Aorta (tissue), 5 donors: ENCODE results near the gene PM20D1. TPM values are rescaled to one million over a fixed set of nuclear protein-coding genes. Genes with fewer than 3 reads are reported as not detected.
"Not testable (repeated sequence)": the region's sequence is repeated elsewhere in the genome, so short reads cannot be mapped to it uniquely, and the experiment has no call there.

Source experiments
- ATAC-seq: fragments of 200-7000 bp; cut with Tn5 transposase; one replicate; pipeline ENCODE4 v1.9.1; 2022; ENCODE audit warnings: moderate library complexity; ENCODE audit not compliant: low FRiP score
- DNase-seq, 2 donors: peaks; one replicate each; pipeline ENCODE4 v3.0.0-alpha.2; 2020
- H3K27ac ChIP-seq, 2 donors: one replicate each; pipeline ENCODE4 v1.5.1; 2013; ENCODE audit warnings: low read length in 2 of 2, mild to moderate bottlenecking in 2 of 2, moderate library complexity in 2 of 2, control low read depth in 1 of 2, inconsistent platforms in 1 of 2, low read depth in 1 of 2
- H3K27me3 ChIP-seq, 2 donors: one replicate each; pipeline ENCODE4 v1.6.1; 2013; ENCODE audit warnings: control low read depth in 1 of 2, low read length in 1 of 2, mild to moderate bottlenecking in 1 of 2, moderate library complexity in 1 of 2; ENCODE audit not compliant: insufficient read depth in 2 of 2, control insufficient read depth in 1 of 2
- H3K36me3 ChIP-seq, 2 donors: one replicate each; pipeline ENCODE4 v1.6.1; 2013; ENCODE audit warnings: control low read depth in 1 of 2, low read length in 1 of 2, mild to moderate bottlenecking in 1 of 2; ENCODE audit not compliant: insufficient read depth in 2 of 2, control insufficient read depth in 1 of 2
- H3K4me1 ChIP-seq, 2 donors: one replicate each; pipeline ENCODE4 v1.6.1; 2013; ENCODE audit warnings: low read length in 2 of 2, control low read depth in 1 of 2, mild to moderate bottlenecking in 1 of 2, moderate library complexity in 1 of 2; ENCODE audit not compliant: insufficient read depth in 2 of 2, control insufficient read depth in 1 of 2
- H3K4me3 ChIP-seq, 2 donors: one replicate each; pipeline ENCODE4 v1.5.1; 2013; ENCODE audit warnings: low read length in 2 of 2, control low read depth in 1 of 2, mild to moderate bottlenecking in 1 of 2
- H3K9me3 ChIP-seq: one replicate; pipeline ENCODE4 v1.6.1; 2013; ENCODE audit warnings: mild to moderate bottlenecking, low read length; ENCODE audit not compliant: control insufficient read depth
- WGBS, 2 donors: extraction: QIAGEN DNeasy Blood & Tissue Kit; methylation state at CpG; one replicate each; pipeline ENCODE4 v1.1.7; 2013; 5-methylcytosine and 5-hydroxymethylcytosine counted together
- intact Hi-C, 2 donors: fragments of 100-400 bp; cut with DNase I; formaldehyde crosslinking; loops; one replicate each; pipeline versions ENCODE4 v1.14.2 to v1.15.0; 2022
- polyA plus RNA-seq, 2 donors: library from polyadenylated mRNA; stranded (reverse); fragments of 200-250 nt; gene quantifications; one replicate each; pipeline ENCODE4 v1.2.3, GENCODE V29; 2013
- total RNA-seq, 2 donors: library from RNA; stranded (reverse); fragmentation: NEBNext Ultra II Directional; extraction: Animal tissue kit (Norgen Biotek cat#: 25700); gene quantifications; one replicate each; pipeline ENCODE4 v1.2.1, GENCODE V29; 2021
- donor health status: healthy with polysubstance abuse.
- donor health status: Bipolar disorder and iron deficiency.
- donor health status: DM: no; HTN: no; CAD: no.
- donor health status: DM: no; HTN: no; CAD: no.
- donor health status: DM: yes; HTN: yes; CAD: no.

PM20D1 gene
- total and polyA plus RNA-seq, 4 donors: 0.19 to 1.1 (median 0.63) TPM; not detected in 1

- DNase-seq (no peak), ATAC-seq (no peak)
- intact Hi-C loops: no loop called here
- Histone ChIP-seq H3K4me1 (no peaks in the 10 kb centered on the region), H3K27me3 (no peaks in the 10 kb centered on the region), H3K36me3 (no peaks in the 10 kb centered on the region), H3K4me3 (no peak overlapping the region), H3K27ac (no peak overlapping the region), H3K9me3 (peaks cover 5% of the 10 kb centered on the region)
These were observed 31.0 kb upstream of the PM20D1 start for GRCh38 chr1:205880923-205881322.

- no peaks in the 10 kb centered on the region for H3K36me3 ChIP-seq
- H3K9me3 ChIP-seq: peaks cover 5% of the 10 kb centered on the region
- H3K4me3 ChIP-seq: no peak overlapping the region
- no peaks in the 10 kb centered on the region for H3K4me1 ChIP-seq
- H3K27ac ChIP-seq: no peak overlapping the region
- H3K27me3 ChIP-seq: no peaks in the 10 kb centered on the region
- intact Hi-C loops: no loop called here
- 97 to 100% methylated on average over 1 of the region's 1 CpG for WGBS, 2 donors
- DNase-seq (no peak), ATAC-seq (no peak)
These were observed 30.0 kb upstream of the PM20D1 start for GRCh38 chr1:205879974-205880373.

GRCh38 chr1:205878026-205878425, 28.1 kb upstream of the PM20D1 start:
- intact Hi-C loops: no loop called here
- Histone ChIP-seq H3K36me3 (no peaks in the 10 kb centered on the region), H3K27ac (no peak overlapping the region), H3K4me1 (no peaks in the 10 kb centered on the region), H3K4me3 (no peak overlapping the region), H3K9me3 (peaks cover 5% of the 10 kb centered on the region), H3K27me3 (no peaks in the 10 kb centered on the region)
- no peak for DNase-seq
- ATAC-seq: no peak

GRCh38 chr1:205873148-205873547, 23.2 kb upstream of the PM20D1 start:
- ATAC-seq, H3K27ac ChIP-seq, H3K4me1 ChIP-seq, intact Hi-C loops, DNase-seq, H3K27me3 ChIP-seq, H3K36me3 ChIP-seq, H3K9me3 ChIP-seq, H3K4me3 ChIP-seq: not testable (repeated sequence)

GRCh38 chr1:205870236-205870635, 20.3 kb upstream of the PM20D1 start:
- 89 to 92% methylated on average over 2 of the region's 2 CpGs for WGBS, 2 donors
- intact Hi-C loops: no loop called here
- Histone ChIP-seq H3K4me3 (no peak overlapping the region), H3K27me3 (no peaks in the 10 kb centered on the region), H3K27ac (no peak overlapping the region), H3K9me3 (no peaks in the 10 kb centered on the region), H3K36me3 (no peaks in the 10 kb centered on the region), H3K4me1 (no peaks in the 10 kb centered on the region)
- no peak for DNase-seq
- no peak for ATAC-seq

- Histone ChIP-seq H3K36me3 (peaks cover 0 to 6% of the 10 kb centered on the region in 2 donors), H3K27me3 (no peaks in the 10 kb centered on the region), H3K27ac (no peak overlapping the region), H3K4me1 (no peaks in the 10 kb centered on the region), H3K4me3 (no peak overlapping the region), H3K9me3 (no peaks in the 10 kb centered on the region)
- intact Hi-C loops: no loop called here
- ATAC-seq (no peak), DNase-seq (no peak)
- WGBS, 2 donors: 97 to 99% methylated on average over 2 of the region's 2 CpGs
These were observed 11.6 kb upstream of the PM20D1 start for GRCh38 chr1:205861540-205861939.

- H3K36me3 ChIP-seq: peaks cover 0 to 6% of the 10 kb centered on the region in 2 donors
- H3K9me3 ChIP-seq: no peaks in the 10 kb centered on the region
- no peak overlapping the region for H3K4me3 ChIP-seq
- no peak for ATAC-seq
- intact Hi-C loops: no loop called here
- no peaks in the 10 kb centered on the region for H3K4me1 ChIP-seq
- WGBS, 2 donors: 63 to 66% methylated on average over 6 of the region's 6 CpGs
- no peak overlapping the region for H3K27ac ChIP-seq
- DNase-seq: no peak
- H3K27me3 ChIP-seq: no peaks in the 10 kb centered on the region
These were observed 8.4 kb upstream of the PM20D1 start for GRCh38 chr1:205858141-205858961.

- H3K27me3 ChIP-seq, H3K27ac ChIP-seq, H3K4me3 ChIP-seq, ATAC-seq, DNase-seq, H3K4me1 ChIP-seq, H3K9me3 ChIP-seq, H3K36me3 ChIP-seq, intact Hi-C loops: not testable (repeated sequence)
- WGBS, 2 donors: 88 to 97% methylated on average over 2 of the region's 2 CpGs
These were observed 7.6 kb upstream of the PM20D1 start for GRCh38 chr1:205857501-205857900.

GRCh38 chr1:205856433-205856832, 6.5 kb upstream of the PM20D1 start:
- H3K36me3 ChIP-seq: no peaks in the 10 kb centered on the region
- DNase-seq (no peak), ATAC-seq (no peak)
- no peaks in the 10 kb centered on the region for H3K27me3 ChIP-seq
- no peaks in the 10 kb centered on the region for H3K4me1 ChIP-seq
- intact Hi-C loops: no loop called here
- no peak overlapping the region for H3K4me3 ChIP-seq
- no peak overlapping the region for H3K27ac ChIP-seq
- H3K9me3 ChIP-seq: no peaks in the 10 kb centered on the region
